ENCODE data around the gene TSC1.

DNA sequence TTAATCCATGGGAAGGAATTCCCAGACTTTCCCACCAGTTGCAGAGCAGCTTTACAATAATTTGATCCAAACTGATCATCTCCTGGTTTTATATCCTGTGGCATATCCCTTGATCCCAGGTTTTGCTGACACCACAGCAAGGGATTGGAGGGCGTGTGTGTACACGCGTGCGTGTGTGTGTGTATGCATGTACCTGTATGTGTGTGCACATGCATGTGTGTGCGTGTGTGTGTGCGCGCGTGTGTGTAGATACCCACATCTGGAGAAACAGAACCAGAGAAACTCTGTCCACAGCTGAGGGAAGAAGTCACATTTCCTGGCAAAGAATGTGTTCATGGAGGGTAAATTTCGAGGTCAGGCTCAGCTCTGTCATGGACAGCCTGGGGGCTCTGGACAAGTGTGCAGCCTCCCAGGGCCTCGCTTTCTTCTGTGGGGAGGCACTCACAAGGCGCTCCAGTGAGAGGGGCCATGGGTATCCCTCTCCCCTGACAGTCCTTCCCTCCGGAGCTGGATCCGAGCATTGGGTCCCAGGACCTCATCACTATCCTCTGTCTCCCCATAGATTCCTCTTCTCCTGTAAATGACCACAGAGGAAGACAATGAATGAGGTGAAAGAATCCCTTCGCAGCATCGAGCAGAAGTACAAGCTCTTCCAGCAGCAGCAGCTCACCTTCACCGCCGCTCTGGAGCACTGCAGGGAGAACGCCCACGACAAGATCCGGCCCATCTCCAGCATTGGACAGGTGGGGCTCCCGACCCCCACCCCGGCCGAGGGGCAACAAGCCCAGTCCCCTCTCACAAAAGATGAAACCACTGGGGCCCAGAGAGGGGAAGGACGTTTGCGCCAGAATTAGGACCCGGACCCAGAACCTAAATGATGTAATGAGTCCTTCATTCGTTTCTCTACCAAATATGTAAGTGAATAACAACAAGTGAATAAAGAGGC lies 60.8 kb downstream of the TSC1 start:
- TF ChIP-seq, protein P1, sequence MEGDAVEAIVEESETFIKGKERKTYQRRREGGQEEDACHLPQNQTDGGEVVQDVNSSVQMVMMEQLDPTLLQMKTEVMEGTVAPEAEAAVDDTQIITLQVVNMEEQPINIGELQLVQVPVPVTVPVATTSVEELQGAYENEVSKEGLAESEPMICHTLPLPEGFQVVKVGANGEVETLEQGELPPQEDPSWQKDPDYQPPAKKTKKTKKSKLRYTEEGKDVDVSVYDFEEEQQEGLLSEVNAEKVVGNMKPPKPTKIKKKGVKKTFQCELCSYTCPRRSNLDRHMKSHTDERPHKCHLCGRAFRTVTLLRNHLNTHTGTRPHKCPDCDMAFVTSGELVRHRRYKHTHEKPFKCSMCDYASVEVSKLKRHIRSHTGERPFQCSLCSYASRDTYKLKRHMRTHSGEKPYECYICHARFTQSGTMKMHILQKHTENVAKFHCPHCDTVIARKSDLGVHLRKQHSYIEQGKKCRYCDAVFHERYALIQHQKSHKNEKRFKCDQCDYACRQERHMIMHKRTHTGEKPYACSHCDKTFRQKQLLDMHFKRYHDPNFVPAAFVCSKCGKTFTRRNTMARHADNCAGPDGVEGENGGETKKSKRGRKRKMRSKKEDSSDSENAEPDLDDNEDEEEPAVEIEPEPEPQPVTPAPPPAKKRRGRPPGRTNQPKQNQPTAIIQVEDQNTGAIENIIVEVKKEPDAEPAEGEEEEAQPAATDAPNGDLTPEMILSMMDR (IDR thresholded peaks at IDR 0.05; ENCODE audit: borderline replicate concordance, extremely low read depth, low read length, poor library complexity, severe bottlenecking) = no peak
- TF ChIP-seq EZH2 (IDR thresholded peaks at IDR 0.05; ENCODE audit: borderline replicate concordance, low read depth, low read length, severe bottlenecking) = no peak

Measured in DND-41 (cell line).